ENCODE data around the gene USP40.
"Not testable (repeated sequence)": the region's sequence is repeated elsewhere in the genome, so short reads cannot be mapped to it uniquely, and the experiment has no call there.

Gene USP40

GRCh38 chr2:233566141-233566956 lies at the start of gene USP40:
Gene USP40 (minus strand): TSS chr2:233566782. CDS start chr2:233565554, 1,228 bp downstream.
- peak; percentile 27 for DNase-seq (ENCODE audit: low read depth)

GRCh38 chr2:233611284-233611683 lies 44.7 kb upstream of the USP40 start:
- no peak for DNase-seq (ENCODE audit: low read depth)

- no peak for DNase-seq (ENCODE audit: low read depth)
These were observed 39.1 kb upstream of the USP40 start for GRCh38 chr2:233605680-233606079.

GRCh38 chr2:233604826-233605225 lies 38.2 kb upstream of the USP40 start:
- DNase-seq (ENCODE audit: low read depth), result no peak

- DNase-seq (ENCODE audit: low read depth), result no peak
These were observed 36.9 kb upstream of the USP40 start for GRCh38 chr2:233603520-233603919.

- DNase-seq (ENCODE audit: low read depth), result no peak
These were observed 35.5 kb upstream of the USP40 start for GRCh38 chr2:233602076-233602475.

- no peak for DNase-seq (ENCODE audit: low read depth)
These were observed 33.8 kb upstream of the USP40 start for GRCh38 chr2:233600386-233600785.

GRCh38 chr2:233598952-233599351 lies 32.4 kb upstream of the USP40 start:
- no peak for DNase-seq (ENCODE audit: low read depth)

GRCh38 chr2:233597522-233597921 lies 30.9 kb upstream of the USP40 start:
- no peak for DNase-seq (ENCODE audit: low read depth)

- DNase-seq (ENCODE audit: low read depth), result no peak
These were observed 26.6 kb upstream of the USP40 start for GRCh38 chr2:233593201-233593600.

- DNase-seq (ENCODE audit: low read depth), result not testable (repeated sequence)
These were observed 26.1 kb upstream of the USP40 start for GRCh38 chr2:233592706-233593105.

GRCh38 chr2:233588400-233588799 lies 21.8 kb upstream of the USP40 start:
- no peak for DNase-seq (ENCODE audit: low read depth)

GRCh38 chr2:233584210-233584609 lies 17.6 kb upstream of the USP40 start:
- DNase-seq (ENCODE audit: low read depth), result no peak

- DNase-seq (ENCODE audit: low read depth), result not testable (repeated sequence)
These were observed 16.8 kb upstream of the USP40 start for GRCh38 chr2:233583217-233583965.

GRCh38 chr2:233577341-233577740 lies 10.8 kb upstream of the USP40 start:
- DNase-seq (ENCODE audit: low read depth), result not testable (repeated sequence)

GRCh38 chr2:233572468-233572867 lies 5.9 kb upstream of the USP40 start:
- no peak for DNase-seq (ENCODE audit: low read depth)

- no peak for DNase-seq (ENCODE audit: low read depth)
These were observed 4.9 kb upstream of the USP40 start for GRCh38 chr2:233571462-233571861.

GRCh38 chr2:233571001-233571400 lies 4.4 kb upstream of the USP40 start:
- DNase-seq (ENCODE audit: low read depth), result no peak

GRCh38 chr2:233565685-233566140 lies 869 bp downstream of the USP40 start:
- no peak for DNase-seq (ENCODE audit: low read depth)

GRCh38 chr2:233563663-233564430 lies 2.7 kb downstream of the USP40 start:
- DNase-seq (ENCODE audit: low read depth), result no peak

GRCh38 chr2:233556881-233557736 lies 9.5 kb downstream of the USP40 start:
- DNase-seq (ENCODE audit: low read depth), result no peak

Data from stimulated activated CD8-positive, alpha-beta memory T cell treated with anti-CD3 and anti-CD28 coated beads, Interleukin-15, amount 100 ng/mL, for 1 hour (primary cell).